HG02943 (cell line): Measurements from ENCODE around the gene PROM1.

Source experiments
- ATAC-seq: cut with Tn5 transposase; IDR thresholded peaks from one replicate; pipeline ENCODE4 v1.9.1; 2021; ENCODE audit warnings: mild to moderate bottlenecking, low read depth, moderate library complexity; ENCODE audit not compliant: unreplicated experiment

Gene PROM1

DNA sequence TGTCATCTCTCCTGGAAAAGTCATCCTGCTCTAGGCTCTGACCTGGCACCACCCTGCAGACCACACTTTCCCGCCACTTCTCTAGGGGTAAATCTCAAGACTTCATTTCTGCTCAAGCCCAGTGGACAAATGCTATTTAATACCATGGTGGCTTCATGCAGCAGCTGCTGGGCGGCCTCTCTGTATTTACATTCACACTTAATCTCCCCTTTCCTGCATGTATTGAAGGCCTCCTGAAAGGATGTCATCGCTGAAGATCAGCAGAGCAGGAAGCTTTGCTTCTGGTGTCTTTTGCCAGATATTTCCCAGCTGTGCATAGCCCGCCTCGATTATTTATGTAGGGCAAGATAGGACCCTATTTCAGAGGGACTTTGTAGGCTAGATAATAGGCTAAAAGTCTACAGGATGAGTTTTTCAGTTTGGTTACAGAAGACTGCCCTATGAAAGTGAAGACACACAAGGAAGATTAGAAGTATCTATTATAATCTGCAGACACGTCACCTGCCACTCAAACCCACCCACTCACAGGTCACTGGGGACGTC lies 17.2 kb downstream of the PROM1 start:
- no peak for ATAC-seq

DNA sequence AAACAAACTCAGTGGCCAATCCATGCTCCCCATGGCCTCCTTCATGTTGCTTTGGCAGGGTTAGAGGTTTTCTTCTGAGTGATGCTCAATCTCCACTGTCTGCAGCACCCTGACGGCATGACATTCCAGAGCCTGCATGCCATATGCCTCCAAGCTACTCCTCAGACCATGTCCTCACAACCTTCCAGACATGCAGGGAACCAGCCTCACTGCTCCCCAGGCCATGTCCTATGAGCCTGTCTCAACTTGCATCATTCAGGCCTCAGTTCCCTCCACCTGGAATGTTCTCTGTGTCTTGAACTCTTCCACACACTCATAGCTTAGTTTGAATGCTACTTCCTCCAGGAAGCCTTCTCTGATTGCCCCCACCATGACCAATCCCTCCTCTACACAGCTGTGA lies 18.8 kb downstream of the PROM1 start:
- ATAC-seq, result no peak

DNA sequence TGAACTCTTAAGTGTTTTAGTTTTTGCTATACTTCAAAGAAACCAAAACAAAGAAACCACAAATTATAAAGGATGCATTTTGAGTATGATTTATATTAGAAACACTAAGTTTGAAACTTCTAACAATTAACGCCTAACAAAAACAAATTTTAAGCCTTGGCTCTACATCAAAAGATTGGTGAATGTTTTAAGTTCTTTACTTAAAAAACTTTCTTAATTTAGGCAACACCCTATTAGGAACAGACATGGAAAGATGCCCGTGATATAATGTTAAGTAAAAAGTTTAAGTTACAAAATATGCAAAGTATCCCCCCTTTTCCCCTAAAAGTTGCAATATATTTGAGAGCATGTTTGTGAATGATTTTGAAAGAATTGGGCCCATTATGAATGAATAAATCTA lies 21.2 kb downstream of the PROM1 start:
- no peak for ATAC-seq

DNA sequence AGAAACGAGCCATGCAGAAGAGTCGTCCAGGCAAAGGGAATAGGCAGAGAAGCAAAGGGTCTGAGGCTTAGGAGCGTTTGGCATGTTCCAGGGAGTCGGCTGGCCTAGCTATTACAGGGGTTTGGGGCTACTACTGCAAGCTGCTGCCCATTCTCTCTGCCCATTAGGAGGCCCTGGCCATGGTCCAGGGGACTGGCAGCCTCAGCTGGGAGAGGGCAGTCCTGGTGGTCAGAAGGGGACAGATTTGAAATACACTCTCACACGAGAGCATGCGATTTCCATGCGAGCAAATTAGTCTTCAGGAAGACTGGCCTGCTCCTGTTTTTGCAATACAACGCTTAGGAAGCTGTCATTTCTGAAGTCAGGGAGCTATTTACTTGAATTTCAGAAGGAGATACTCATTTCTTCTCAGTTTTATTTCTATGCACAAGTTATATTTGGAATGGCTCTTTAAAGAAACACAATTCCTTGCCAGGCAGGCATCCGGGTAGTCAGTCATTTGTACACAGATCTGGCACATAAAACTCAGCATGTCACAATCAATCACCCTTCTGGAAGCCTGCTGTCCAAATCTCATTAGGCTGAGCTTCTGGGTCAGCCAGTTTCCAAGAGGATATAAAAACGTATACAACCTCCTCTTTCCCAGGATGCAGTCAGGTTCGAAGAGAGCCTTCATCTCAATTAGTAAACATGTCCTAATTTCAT lies 27.0 kb downstream of the PROM1 start:
- ATAC-seq, result no peak

DNA sequence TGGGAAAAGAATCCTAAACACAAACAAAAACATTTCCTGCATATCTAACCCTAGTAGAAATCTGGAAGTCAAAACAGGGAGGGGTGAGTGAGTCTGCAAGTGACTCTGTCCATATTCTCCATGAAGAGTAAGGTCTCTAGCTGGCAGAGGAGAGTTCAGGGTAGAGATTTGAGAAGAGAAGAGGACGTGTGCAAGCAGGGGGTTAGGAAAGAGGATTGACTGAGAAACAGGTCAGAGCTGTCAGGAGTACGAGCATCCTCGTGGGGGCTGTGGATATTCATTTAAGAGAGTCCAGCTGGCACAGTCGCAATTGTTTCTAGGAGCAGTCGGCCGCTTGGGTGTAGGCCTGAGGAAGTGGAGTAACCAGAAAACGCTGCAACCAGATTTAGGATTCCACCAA lies 27.9 kb downstream of the PROM1 start:
- no peak for ATAC-seq

DNA sequence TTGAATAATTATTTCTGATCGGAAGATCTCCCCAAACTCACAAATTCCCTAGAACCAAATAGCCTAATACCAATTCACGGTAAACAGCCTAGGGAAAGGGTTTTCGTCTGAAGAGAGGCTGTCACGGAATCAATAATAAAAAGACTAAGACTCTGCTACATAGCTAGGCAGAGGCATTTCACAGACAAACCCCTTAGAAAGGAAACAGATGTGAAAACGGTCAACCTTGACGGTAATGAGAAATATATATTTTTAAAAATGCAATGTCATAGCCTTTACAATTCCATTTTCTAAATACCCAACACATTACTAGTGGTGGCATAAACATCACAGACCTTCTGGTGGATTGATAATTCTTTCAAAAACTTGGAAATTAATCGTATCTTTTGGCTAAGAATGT lies 28.4 kb downstream of the PROM1 start:
- no peak for ATAC-seq

DNA sequence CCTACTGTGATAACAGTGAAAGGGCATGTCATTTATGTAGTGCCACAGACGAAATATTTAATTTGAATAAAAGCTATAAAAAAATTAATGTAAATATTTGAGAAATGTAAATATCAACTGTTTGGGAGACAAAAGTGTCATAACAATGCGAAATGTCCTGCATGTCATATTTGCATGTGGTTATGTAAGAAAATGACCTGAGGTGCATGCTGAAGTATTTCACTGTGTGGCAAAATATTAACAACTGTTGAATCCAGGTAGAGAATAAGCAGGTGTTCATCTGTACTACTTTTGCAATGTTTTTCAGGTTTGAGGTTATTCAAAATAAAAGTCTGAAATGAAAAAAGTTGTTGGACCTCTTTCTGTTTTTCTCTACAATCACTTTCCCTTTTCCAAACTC lies 30.9 kb downstream of the PROM1 start:
- no peak for ATAC-seq

DNA sequence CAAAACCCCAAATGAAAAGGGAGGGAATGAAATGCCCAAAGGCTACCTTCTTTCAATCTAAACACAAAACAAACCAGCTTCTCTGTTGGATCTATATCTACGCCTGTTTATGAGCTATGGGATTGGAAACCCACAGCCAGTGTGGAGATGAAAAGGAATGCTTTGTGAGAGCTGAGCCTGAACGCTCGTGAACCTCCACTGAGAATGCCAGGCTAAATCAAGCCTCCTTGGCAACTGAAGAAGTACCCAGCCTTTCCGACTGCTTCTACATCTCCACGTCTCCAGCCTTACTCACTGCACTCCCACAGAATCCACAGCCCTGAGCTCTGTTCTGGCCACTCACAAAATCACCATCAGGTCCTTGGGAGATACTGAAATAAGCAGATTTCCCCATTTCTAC lies 31.8 kb downstream of the PROM1 start:
- no peak for ATAC-seq

DNA sequence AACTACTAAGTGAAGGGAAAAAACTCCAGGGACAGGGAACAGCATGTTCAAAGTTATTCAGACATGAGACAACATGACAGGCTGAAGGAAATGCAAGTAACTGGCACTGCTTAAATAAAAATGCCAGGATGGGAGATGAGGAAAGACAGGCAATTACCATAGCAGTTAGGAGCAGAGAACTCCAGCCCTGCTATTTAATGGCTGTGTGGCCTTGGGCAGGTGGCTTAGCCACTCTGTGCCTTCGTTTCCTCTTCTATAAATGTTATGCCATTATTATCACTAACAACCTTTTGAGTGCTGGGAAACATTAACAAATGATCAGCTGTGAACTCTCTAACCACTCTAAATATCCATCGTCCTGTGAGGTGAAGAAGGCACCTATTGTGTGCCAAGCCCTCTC lies 32.7 kb downstream of the PROM1 start:
- ATAC-seq, result no peak

DNA sequence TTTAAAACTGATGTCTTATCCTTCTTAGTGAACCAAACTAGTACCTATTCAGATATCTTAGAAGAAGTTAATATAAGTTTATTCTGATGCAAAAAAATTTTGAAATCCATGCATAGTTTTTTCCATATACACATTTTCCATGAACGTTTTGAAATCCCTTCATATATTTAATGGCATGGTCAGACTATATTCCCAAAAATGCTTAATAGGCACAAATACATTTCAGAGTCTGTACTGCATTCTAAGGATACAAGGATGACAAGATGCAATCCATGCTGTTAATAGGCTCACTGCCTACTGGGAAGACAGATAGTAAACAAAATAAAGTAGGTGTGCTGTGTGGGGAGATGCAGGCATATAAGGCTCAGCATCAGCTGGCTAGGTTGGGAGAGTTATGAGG lies 33.2 kb downstream of the PROM1 start:
- ATAC-seq, result no peak

DNA sequence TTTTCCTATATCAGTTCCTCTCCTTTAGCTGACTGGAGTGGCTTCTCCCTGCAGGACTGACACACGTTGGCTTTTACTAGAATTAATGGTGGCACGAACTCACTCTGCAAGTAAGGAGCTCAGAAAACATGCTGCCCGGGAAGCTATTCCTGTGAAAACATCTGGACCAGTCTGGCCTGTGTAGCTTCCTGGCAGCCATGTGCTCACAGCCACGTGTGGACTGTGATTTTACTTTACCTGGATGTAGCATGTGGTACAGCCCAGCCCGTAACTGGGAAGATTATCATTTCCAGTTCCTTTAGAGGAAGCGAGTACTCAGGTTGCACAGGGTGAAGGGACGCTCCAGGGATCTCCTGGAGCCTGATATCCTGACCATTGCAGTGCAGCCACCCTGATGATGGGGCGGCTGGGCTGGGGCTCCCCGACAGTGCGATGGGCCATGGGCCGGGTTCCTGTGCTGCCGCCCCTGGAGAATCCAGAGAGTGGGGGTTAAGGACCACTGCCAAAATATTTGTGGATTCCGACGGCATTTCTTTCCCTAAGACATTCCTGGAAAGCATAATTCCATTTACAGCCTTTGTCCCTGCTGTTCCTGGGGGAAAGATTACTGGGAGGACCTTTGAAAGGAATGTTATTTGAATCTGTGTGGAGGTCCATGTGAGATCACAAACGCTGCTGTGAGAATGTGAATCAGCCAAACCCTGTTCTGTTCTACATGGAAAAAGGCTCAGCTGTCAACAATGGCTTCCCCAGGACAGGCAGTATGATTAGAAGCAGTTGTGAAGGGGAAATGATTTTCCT lies 35.0 kb downstream of the PROM1 start:
- no peak for ATAC-seq

DNA sequence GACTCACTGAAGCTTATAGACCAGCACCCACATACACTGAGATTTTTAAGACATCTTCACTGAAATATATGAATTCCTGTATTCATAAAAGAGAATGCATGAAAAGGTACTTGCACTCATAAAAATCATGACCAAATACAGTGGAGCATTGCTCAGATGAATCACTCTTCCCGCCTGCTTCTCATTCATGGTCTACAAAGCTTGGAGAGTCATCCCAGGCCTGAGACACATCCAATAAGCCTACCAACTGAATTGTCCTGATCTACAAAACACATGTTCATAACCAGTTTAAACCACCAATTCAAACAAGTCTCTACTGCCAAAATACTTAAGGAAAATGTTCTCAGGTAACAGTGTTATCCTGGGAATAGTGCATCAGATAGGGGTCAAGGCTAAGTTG lies 38.1 kb downstream of the PROM1 start:
- ATAC-seq, result no peak

DNA sequence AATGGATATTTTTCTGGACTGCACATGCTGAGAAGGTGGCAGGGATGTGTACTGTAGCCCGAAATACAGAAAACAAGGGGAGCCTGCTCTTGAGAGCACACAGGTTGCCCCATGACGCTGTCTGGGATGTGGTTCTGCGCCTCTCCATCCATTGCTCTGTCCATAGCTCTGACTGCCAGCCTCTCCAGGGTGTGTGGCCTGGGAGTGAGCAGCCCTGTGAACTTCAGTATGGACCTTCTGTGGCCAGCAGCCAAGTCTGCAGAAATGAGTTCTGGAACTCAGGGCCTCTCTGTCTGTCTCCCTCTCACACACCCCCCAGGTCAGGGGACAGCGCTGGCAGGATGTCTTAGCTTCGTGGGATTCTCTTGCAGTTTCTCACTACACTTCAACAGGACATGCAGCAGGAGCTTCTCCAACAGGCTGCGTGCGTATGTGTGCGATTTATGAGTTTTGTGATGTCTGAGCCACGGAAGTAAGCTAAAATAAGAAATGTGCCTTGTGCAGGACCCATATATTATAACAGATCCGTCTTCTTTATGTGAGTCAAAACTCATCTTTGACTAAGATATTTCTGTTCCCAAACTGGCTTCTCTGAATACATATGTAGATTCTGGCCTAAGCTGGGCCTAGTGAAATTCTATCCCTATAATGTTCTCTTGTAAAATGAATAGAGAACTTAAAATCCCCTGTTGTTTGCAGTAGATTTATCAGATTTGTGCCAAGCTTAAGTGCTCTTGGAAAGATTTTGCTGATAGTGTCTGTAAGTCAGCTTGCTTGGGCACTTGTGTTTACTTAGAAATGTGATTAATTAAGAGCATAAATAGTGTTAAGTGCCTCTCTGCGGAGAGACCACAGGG lies 40.0 kb downstream of the PROM1 start:
- ATAC-seq, result no peak

DNA sequence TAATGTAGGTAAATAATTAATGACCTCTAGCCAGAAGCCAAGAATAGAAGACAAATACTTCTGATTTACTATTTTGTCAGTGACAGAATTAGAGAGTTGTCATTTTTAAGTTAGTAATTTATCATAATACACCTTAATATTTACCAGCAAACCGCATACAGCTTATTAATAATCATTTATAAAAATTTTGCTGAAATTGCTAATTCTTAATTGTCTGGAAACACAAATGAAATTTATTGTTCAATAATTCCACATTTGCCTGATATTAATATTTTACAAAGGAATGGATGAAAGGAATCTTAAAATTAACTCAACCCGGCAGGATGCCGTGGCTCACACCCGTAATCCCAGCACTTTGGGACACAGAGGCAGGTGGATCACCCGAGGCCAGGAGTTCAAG lies 44.7 kb downstream of the PROM1 start:
- ATAC-seq, result no peak

DNA sequence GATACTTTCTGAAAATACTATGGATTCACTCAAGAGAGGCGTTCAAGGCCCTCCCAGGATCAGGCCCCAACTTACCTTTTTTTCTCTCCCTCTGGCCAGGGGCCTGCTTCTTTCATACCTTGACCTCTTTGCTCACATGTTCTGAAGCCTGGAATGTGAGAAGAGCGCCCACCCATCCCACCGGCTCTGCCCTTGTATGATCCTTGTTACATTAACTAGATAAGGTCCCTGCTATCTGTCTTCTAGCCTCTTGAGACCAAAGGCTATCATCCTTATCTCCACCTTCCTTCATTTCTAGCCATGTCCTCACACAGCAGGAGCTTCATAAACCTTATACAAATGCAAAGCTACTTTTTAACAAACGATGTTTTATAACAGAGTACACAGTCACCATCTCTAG lies 45.9 kb downstream of the PROM1 start:
- ATAC-seq, result no peak

DNA sequence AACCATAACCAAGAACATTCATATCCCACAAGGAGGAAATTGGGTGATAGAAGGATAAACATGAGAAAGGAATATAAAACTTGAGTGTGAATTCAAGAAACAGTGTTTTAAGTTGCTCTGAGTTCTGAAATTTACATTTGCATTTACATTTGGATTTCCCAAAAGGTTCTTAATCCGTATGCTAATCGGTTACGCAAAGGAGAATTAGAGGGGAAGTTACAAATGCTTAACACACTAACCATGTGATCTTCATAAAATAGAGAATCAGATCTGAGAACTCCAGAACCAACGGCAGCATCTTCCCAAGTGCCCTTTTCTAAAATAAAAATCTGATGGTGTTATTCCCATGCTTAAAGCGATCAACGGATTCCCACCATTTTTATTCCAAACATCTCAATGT lies 48.0 kb downstream of the PROM1 start:
- ATAC-seq, result no peak

DNA sequence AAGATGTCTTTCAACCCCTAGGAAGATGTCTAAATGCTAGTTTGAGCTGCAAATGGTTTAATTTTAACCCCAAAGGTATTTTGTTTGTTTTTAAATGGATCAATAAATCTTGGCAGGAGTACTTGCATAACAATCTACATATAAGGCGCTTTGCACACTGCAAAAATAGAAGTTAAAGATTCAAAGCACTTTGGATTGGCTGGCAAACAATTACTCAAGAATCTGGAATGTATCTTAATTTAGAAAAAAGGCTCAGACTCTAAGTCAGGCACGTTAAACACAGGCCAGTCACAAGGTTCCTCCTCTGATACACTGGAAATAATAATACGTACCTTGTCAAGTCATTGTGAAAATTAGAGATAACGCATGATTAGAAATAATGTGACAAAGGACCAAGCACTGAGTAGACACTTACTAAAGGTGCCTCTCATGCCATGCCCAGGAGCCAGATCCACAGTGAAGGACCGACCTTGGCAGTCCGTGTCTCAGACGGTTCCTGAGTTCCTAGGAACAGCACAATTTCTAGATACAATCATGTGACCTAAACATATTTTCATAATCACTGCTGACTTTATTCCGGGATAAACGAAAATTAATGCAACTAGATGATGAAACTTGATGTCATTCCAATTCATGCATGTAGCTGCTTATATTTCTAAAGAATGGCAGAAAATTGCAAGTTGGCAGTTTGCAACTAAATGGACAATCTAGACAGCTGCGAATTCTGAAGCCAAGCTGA lies 49.6 kb downstream of the PROM1 start:
- no peak for ATAC-seq

DNA sequence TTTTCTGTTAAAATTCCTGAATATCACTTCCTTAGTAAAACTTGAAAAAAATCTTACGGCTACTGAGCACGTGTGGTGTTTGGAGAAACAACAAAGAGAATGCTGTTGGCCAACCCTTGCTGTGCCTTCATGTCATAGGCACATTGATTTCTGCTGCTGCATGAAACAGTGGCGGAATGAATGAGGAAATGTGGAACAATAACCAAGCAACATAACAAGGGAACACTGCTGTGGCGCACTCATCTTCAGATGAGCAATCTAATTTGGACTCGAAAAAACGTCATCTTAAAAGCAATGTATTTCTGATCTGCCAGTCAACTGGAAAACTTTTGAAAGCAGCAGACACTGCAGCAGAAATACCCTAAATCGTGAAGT lies 51.4 kb downstream of the PROM1 start:
- no peak for ATAC-seq

DNA sequence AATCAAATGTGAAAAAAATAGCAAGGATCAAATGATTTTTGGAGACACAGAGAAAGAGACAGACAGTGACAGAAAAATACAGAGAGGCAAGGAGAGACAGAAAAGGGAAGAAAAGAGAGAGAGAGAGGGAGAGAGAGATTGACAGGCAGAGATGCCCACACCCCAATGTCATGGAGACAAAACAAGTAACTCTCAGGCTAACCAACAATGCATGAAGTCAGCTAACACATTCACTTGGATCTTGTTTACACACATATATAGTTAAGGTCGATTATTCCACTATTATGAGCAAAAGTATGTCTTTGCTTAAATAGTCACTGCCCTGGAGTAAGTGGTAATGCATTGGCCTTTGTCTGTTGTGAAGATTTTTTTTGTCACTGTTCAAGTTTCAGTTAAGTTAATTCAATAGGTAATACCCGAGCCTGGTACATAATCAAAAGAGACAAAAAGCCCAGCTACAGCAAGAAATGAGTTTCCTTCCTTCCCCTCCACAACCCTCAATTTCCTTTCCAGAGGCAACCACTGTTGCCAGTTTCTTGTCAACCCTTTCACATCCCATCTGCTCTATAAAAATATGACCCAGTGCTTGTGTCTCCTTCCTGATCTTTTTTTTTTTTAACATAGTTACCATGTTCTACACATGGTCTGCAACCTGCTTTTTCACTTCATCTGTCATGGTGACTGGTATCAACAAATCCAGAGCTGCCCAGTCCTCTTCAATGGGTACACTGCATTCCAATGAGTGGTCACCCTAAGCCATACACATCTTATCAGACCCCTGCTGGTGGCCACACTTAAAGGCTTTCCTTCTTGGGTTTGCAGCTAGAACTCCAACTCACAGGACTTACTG lies 52.1 kb downstream of the PROM1 start:
- ATAC-seq, result no peak

DNA sequence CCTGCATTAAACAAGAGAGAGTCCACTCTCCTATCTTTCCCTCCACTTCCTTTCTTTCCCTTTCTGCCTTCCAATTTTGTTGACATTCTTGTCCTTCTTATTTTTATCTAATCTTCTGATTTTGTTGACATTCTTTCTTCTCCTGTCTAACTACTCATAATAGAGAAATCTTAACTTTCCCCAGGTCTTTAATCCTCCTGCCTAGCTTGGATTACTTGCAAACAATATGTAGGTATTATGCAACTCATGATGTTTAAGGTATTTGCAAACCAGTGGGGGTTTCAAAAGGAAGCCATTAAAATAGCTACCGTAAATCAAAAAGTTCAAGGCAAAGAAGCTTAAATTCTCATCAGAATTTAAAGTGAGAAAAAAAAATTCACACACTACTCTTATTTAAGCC lies 53.9 kb downstream of the PROM1 start:
- ATAC-seq, result no peak
